Bronchial epithelial cell (primary cell): ENCODE data around the gene RRAGC. TPM values are rescaled to one million over a fixed set of nuclear protein-coding genes. Genes with fewer than 3 reads are reported as not detected.

Experiments
- DNase-seq: peaks from one replicate; pipeline ENCODE4 v3.0.0-alpha.2; 2010; ENCODE audit warnings: low read depth
- FAIRE-seq: peaks from 2 replicates; lab custom pipeline; 2011; peaks lifted over from hg19 to GRCh38; lab: Jason Lieb, UNC
- H3K27me3 ChIP-seq: 2 replicates; pipeline ENCODE4 v1.5.1; 2011; ENCODE audit warnings: low read length; ENCODE audit not compliant: control insufficient read depth, insufficient read depth
- H3K36me3 ChIP-seq: 2 replicates; pipeline ENCODE4 v1.5.1; 2011; ENCODE audit warnings: low read length; ENCODE audit not compliant: control insufficient read depth, insufficient read depth
- H3K4me3 ChIP-seq: 2 replicates; pipeline ENCODE4 v1.5.1; 2011; ENCODE audit warnings: mild to moderate bottlenecking, low read depth, low read length, control low read depth
- total RNA-seq: library from RNA; depleted of rRNA; stranded (reverse); fragments of >200 nt; gene quantifications from 2 replicates; pipeline ENCODE4 v1.2.1, GENCODE V29; 2014
- TF ChIP-seq, protein P1 (sequence below): IDR thresholded peaks from 2 replicates; pipeline ENCODE4 v1.5.1; 2011; ENCODE audit warnings: mild to moderate bottlenecking, moderate library complexity, low read length, control low read depth, inconsistent platforms; ENCODE audit not compliant: insufficient read depth, severe bottlenecking

Gene RRAGC, protein sequence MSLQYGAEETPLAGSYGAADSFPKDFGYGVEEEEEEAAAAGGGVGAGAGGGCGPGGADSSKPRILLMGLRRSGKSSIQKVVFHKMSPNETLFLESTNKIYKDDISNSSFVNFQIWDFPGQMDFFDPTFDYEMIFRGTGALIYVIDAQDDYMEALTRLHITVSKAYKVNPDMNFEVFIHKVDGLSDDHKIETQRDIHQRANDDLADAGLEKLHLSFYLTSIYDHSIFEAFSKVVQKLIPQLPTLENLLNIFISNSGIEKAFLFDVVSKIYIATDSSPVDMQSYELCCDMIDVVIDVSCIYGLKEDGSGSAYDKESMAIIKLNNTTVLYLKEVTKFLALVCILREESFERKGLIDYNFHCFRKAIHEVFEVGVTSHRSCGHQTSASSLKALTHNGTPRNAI
- total RNA-seq = 21.0 and 23.4 TPM in 2 replicates

GRCh38 chr1:38859561-38860453 lies at the start of gene RRAGC:
Gene RRAGC (minus strand): TSS chr1:38859772. CDS start chr1:38859646, 126 bp downstream.
- Histone ChIP-seq H3K27me3 (no peaks in the 10 kb centered on the region), H3K36me3 (peaks cover 2% of the 10 kb centered on the region), H3K4me3 (peak within 1 kb of the TSS; percentile 82)
- peak; percentile 88 for DNase-seq
- no peak for FAIRE-seq
- TF ChIP-seq, protein P1, sequence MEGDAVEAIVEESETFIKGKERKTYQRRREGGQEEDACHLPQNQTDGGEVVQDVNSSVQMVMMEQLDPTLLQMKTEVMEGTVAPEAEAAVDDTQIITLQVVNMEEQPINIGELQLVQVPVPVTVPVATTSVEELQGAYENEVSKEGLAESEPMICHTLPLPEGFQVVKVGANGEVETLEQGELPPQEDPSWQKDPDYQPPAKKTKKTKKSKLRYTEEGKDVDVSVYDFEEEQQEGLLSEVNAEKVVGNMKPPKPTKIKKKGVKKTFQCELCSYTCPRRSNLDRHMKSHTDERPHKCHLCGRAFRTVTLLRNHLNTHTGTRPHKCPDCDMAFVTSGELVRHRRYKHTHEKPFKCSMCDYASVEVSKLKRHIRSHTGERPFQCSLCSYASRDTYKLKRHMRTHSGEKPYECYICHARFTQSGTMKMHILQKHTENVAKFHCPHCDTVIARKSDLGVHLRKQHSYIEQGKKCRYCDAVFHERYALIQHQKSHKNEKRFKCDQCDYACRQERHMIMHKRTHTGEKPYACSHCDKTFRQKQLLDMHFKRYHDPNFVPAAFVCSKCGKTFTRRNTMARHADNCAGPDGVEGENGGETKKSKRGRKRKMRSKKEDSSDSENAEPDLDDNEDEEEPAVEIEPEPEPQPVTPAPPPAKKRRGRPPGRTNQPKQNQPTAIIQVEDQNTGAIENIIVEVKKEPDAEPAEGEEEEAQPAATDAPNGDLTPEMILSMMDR = no peak

DNA sequence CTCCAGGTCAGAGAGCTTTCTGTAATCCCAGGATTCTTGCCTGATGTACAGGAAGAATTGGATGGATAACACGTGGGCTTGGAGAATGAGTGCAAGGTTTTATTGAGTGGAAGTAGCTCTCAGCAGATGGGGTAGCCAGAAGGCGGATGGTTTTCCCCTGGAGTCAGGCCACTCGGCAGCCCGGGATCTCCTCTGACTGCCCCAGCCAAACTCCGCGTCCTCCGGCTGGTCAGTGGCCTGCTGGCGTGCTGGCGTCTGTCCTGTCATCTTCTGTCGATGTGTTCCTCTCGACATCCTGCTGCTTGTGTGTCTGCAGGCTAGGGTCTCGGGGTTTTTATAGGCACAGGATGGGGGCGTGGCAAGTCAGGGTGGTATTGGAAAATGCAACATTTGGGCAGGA lies 49.2 kb upstream of the RRAGC start:
- peaks cover 4% of the 10 kb centered on the region for H3K36me3 ChIP-seq
- H3K27me3 ChIP-seq = no peaks in the 10 kb centered on the region
- no peak for DNase-seq
- TF ChIP-seq, protein P1 = no peak
- FAIRE-seq = no peak
- H3K4me3 ChIP-seq = no peak overlapping the region

DNA sequence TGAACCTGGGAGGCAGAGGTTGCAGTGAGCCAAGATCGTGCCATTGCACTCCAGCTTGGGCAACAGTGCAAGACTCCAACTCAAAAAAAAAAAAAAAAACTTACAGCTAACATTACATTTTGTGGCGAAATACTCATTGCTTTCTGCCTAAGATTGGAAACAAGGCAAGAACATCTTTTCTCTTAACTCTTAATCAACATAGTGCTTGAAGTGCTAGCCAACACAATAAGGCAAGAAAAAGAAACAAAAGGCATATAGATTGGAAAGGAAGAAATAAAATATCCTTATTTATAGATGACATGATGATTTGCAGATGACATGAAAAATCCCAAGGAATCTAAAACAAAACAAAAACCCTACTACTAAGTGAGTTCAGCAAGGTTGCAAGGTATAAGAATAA lies 46.4 kb upstream of the RRAGC start:
- H3K4me3 ChIP-seq = no peak overlapping the region
- no peak for DNase-seq
- TF ChIP-seq, protein P1 = no peak
- peaks cover 4% of the 10 kb centered on the region for H3K36me3 ChIP-seq
- no peaks in the 10 kb centered on the region for H3K27me3 ChIP-seq
- FAIRE-seq = no peak

DNA sequence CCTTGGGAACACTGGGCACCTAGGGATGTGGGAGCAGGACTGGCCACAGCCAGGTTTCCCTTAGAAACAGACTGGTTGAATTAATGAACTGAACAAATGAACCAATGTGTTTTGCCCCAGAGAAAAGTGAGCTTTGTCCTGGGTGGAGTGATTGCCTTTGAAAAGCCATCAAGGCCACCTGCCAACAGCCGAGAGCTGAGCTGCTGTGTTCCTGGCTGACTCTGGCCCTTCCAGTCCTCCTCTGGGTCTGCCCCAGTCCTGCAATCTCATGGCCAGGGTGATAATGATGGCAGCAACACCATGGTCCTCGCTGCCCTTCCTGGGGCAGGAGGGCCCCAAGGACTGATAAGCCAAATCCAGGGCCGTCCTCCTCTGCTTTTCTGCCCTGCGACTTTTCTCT lies 40.0 kb upstream of the RRAGC start:
- TF ChIP-seq, protein P1 = no peak
- FAIRE-seq = no peak
- Histone ChIP-seq H3K27me3 (no peaks in the 10 kb centered on the region), H3K36me3 (peaks cover 1% of the 10 kb centered on the region), H3K4me3 (no peak overlapping the region)
- DNase-seq = no peak

DNA sequence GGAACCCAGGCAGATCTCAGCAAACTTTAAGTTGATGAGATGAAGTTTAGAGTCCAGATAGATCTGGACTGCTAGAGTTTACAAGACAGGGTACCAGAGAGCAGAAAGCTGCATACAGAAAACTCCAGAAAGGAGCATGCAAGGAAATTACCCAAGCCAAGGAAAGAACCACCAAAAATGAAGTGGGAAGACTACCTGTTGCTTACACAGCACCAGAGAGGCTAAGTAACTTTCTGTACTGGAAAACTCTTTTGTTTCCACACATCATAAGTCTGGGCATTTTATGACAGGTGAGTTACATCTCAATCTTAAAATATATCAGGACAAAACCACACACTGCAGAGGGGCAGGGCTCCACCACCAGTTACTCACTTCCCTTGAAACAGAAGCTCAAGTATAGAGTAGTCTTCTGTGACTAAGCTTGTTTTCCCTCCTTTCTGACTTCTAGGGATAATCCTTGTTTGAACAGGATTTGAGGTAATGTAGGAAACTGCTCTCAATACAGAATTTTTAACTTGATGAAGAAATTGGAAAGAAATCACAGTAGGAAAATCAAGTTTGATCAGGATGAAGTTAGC lies 39.2 kb upstream of the RRAGC start:
- no peak for FAIRE-seq

More for the DNA sequence above, 39.2 kb upstream of the RRAGC start:
- peak; percentile 75 for DNase-seq
- no peak overlapping the region for H3K4me3 ChIP-seq
- H3K27me3 ChIP-seq = no peaks in the 10 kb centered on the region
- TF ChIP-seq, protein P1 = no peak
- H3K36me3 ChIP-seq = peaks cover 1% of the 10 kb centered on the region
